Measurements from ENCODE around the gene UBXN4. TPM values are rescaled to one million over a fixed set of nuclear protein-coding genes. Genes with fewer than 3 reads are reported as not detected.

Gene UBXN4
- total and polyA plus RNA-seq, 2 of the 13 experiments (the other 11 are each of a cell fraction or from before 2014, with no cell fraction given), result 74.2 to 104 TPM

DNA sequence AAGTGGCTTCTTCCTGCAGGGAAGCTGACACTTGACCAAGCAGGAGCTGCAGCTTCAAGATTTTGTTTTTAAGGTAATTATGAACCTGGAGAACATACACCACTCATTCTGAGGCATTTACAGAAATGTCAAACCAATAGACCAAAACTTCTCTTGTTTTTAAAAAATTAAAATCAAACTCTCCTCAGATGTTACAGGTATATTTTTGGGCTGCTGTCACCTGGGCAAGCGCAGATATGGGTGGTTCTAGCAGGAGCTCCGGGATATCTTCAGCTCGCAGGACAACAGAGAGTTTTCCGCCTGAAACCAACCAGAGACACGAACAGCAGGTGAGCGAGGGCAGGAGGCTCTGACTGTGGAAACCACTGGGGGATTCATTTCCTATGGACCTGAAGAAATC lies 91.2 kb downstream of the UBXN4 start:
- CTCF ChIA-PET (ENCODE audit: low intra/inter-chr PET ratio, low total read pairs), result no interaction called here
- in situ Hi-C loops (cut with HindIII; ENCODE audit: extremely low pct_ligation_motif_present, low pct_unique_long_range_greater_than_20kb), result no loop called here
- TF ChIP-seq, protein P1, sequence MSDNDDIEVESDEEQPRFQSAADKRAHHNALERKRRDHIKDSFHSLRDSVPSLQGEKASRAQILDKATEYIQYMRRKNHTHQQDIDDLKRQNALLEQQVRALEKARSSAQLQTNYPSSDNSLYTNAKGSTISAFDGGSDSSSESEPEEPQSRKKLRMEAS (IDR thresholded peaks at IDR 0.05), result no peak
- no peak for TF ChIP-seq ZMYM4 (CRISPR knock-in tag; IDR thresholded peaks at IDR 0.05)
- no peak for TF ChIP-seq TP53 (CRISPR knock-in tag; conservative IDR thresholded peaks at IDR 0.05)
- TF ChIP-seq, protein P2, sequence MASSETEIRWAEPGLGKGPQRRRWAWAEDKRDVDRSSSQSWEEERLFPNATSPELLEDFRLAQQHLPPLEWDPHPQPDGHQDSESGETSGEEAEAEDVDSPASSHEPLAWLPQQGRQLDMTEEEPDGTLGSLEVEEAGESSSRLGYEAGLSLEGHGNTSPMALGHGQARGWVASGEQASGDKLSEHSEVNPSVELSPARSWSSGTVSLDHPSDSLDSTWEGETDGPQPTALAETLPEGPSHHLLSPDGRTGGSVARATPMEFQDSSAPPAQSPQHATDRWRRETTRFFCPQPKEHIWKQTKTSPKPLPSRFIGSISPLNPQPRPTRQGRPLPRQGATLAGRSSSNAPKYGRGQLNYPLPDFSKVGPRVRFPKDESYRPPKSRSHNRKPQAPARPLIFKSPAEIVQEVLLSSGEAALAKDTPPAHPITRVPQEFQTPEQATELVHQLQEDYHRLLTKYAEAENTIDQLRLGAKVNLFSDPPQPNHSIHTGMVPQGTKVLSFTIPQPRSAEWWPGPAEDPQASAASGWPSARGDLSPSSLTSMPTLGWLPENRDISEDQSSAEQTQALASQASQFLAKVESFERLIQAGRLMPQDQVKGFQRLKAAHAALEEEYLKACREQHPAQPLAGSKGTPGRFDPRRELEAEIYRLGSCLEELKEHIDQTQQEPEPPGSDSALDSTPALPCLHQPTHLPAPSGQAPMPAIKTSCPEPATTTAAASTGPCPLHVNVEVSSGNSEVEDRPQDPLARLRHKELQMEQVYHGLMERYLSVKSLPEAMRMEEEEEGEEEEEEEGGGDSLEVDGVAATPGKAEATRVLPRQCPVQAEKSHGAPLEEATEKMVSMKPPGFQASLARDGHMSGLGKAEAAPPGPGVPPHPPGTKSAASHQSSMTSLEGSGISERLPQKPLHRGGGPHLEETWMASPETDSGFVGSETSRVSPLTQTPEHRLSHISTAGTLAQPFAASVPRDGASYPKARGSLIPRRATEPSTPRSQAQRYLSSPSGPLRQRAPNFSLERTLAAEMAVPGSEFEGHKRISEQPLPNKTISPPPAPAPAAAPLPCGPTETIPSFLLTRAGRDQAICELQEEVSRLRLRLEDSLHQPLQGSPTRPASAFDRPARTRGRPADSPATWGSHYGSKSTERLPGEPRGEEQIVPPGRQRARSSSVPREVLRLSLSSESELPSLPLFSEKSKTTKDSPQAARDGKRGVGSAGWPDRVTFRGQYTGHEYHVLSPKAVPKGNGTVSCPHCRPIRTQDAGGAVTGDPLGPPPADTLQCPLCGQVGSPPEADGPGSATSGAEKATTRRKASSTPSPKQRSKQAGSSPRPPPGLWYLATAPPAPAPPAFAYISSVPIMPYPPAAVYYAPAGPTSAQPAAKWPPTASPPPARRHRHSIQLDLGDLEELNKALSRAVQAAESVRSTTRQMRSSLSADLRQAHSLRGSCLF (CRISPR knock-in tag; IDR thresholded peaks at IDR 0.05; ENCODE audit: borderline replicate concordance), result no peak
- TF ChIP-seq, protein P3, sequence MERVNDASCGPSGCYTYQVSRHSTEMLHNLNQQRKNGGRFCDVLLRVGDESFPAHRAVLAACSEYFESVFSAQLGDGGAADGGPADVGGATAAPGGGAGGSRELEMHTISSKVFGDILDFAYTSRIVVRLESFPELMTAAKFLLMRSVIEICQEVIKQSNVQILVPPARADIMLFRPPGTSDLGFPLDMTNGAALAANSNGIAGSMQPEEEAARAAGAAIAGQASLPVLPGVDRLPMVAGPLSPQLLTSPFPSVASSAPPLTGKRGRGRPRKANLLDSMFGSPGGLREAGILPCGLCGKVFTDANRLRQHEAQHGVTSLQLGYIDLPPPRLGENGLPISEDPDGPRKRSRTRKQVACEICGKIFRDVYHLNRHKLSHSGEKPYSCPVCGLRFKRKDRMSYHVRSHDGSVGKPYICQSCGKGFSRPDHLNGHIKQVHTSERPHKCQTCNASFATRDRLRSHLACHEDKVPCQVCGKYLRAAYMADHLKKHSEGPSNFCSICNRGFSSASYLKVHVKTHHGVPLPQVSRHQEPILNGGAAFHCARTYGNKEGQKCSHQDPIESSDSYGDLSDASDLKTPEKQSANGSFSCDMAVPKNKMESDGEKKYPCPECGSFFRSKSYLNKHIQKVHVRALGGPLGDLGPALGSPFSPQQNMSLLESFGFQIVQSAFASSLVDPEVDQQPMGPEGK (CRISPR knock-in tag; IDR thresholded peaks at IDR 0.05), result no peak
- no peak for TF ChIP-seq ZNF652 (CRISPR knock-in tag; IDR thresholded peaks at IDR 0.05; ENCODE audit: borderline replicate concordance, low read depth)
- TF ChIP-seq ZNF850 (CRISPR knock-in tag; conservative IDR thresholded peaks at IDR 0.05), result no peak
- no peak for TF ChIP-seq CENPT (CRISPR knock-in tag; IDR thresholded peaks at IDR 0.05; ENCODE audit: low read depth)
- TF ChIP-seq NR2F1 (CRISPR knock-in tag; IDR thresholded peaks at IDR 0.05), result no peak
- no peak for TF ChIP-seq HOXD1 (CRISPR knock-in tag; IDR thresholded peaks at IDR 0.05)
- no peak for TF ChIP-seq GATAD2A (CRISPR knock-in tag; IDR thresholded peaks at IDR 0.05)
- TF ChIP-seq SETDB1 (CRISPR knock-in tag; IDR thresholded peaks at IDR 0.05; ENCODE audit: borderline replicate concordance), result no peak
- no peak for TF ChIP-seq ZNF704 (CRISPR knock-in tag; IDR thresholded peaks at IDR 0.05; ENCODE audit: borderline replicate concordance)
- no peak for TF ChIP-seq HNRNPLL (IDR thresholded peaks at IDR 0.05; ENCODE audit: low read depth, low read length, poor library complexity, severe bottlenecking)
- TF ChIP-seq RBM39 (IDR thresholded peaks at IDR 0.05; ENCODE audit: low read depth, low read length, poor library complexity, severe bottlenecking), result no peak

More for the DNA sequence above, 91.2 kb downstream of the UBXN4 start:
- 64% methylated on average over 6 of the region's 6 CpGs for WGBS (ENCODE audit: low lambda C conversion rate)
- Histone ChIP-seq H3K9ac (ENCODE audit: insufficient read depth, low read depth, low read length) (no peak overlapping the region), H3K4me1 (ENCODE audit: insufficient read depth, low read length) (0 out of 2 replicates have a peak, but pooled peaks cover 5% of the 10 kb centered on the region), H3K4me3 (replicated peaks in 1 of 3; ENCODE audit: insufficient read depth in 1 of 3, low read depth in 2 of 3, low read length in 3 of 3) (no peak overlapping the region), H3K79me2 (ENCODE audit: insufficient read depth, low read length) (no peaks in the 10 kb centered on the region), H4K20me1 (ENCODE audit: insufficient read depth, low read length) (no peaks in the 10 kb centered on the region), H2AFZ (ENCODE audit: low read length) (no peak overlapping the region), H3K27ac (ENCODE audit: extremely low read length, insufficient read depth, low read length) (no peak overlapping the region), H3K27me3 (ENCODE audit: control insufficient read depth in 1 of 2, insufficient read depth in 2 of 2, low read length in 2 of 2) (peaks cover 2 to 4% of the 10 kb centered on the region in 2 experiments; a peak in 3 of 5 replicates), H3K36me3 (replicated peaks in 1 of 2; ENCODE audit: control insufficient read depth in 1 of 2, insufficient read depth in 2 of 2, low read length in 2 of 2) (no peaks in the 10 kb centered on the region), H3K4me2 (ENCODE audit: low read depth, low read length) (no peak overlapping the region), H3K9me3 (ENCODE audit: low read length) (no peaks in the 10 kb centered on the region)
- POLR2A ChIA-PET, result no interaction called here
- no peak for DNase-seq (ENCODE audit: low spot score)
- intact Hi-C loops (cut with micrococcal nuclease; ENCODE audit: unreplicated experiment), result no loop called here
- no TSS peak for BruUV-seq (replicated peaks)
- FAIRE-seq, result no peak
- no peak for ATAC-seq

Data from HepG2 (cell line).